ENCODE results near the gene SHISA6.

Gene SHISA6

GRCh38 chr17:11548398-11548797, 307.4 kb downstream of the SHISA6 start:
- no peak overlapping the region for H3K4me3 ChIP-seq
- no peak for TF ChIP-seq CTCF (IDR thresholded peaks at IDR 0.05)
- DNase-seq (ENCODE audit: low spot score): no peak
- H3K27ac ChIP-seq: no peak overlapping the region

- H3K27ac ChIP-seq: no peak overlapping the region
- no peak overlapping the region for H3K4me3 ChIP-seq
- DNase-seq (ENCODE audit: low spot score): no peak
- no peak for TF ChIP-seq CTCF (IDR thresholded peaks at IDR 0.05)
Observed at GRCh38 chr17:11550431-11550830, 309.4 kb downstream of the SHISA6 start.

GRCh38 chr17:11551442-11551841, 310.4 kb downstream of the SHISA6 start:
- Histone ChIP-seq H3K4me3 (no peak overlapping the region), H3K27ac (no peak overlapping the region)
- TF ChIP-seq CTCF (IDR thresholded peaks at IDR 0.05): no peak
- DNase-seq (ENCODE audit: low spot score): no peak

GRCh38 chr17:11553135-11553534, 312.1 kb downstream of the SHISA6 start:
- no peak overlapping the region for H3K27ac ChIP-seq
- no peak overlapping the region for H3K4me3 ChIP-seq
- TF ChIP-seq CTCF (IDR thresholded peaks at IDR 0.05): no peak
- no peak for DNase-seq (ENCODE audit: low spot score)

GRCh38 chr17:11554042-11554441, 313.0 kb downstream of the SHISA6 start:
- no peak for DNase-seq (ENCODE audit: low spot score)
- no peak overlapping the region for H3K4me3 ChIP-seq
- no peak for TF ChIP-seq CTCF (IDR thresholded peaks at IDR 0.05)
- no peak overlapping the region for H3K27ac ChIP-seq

- Histone ChIP-seq H3K4me3 (no peak overlapping the region), H3K27ac (no peak overlapping the region)
- TF ChIP-seq CTCF (IDR thresholded peaks at IDR 0.05): no peak
- DNase-seq (ENCODE audit: low spot score): no peak
Observed at GRCh38 chr17:11554542-11554941, 313.5 kb downstream of the SHISA6 start.

- no peak for TF ChIP-seq CTCF (IDR thresholded peaks at IDR 0.05)
- no peak for DNase-seq (ENCODE audit: low spot score)
- Histone ChIP-seq H3K4me3 (no peak overlapping the region), H3K27ac (no peak overlapping the region)
Observed at GRCh38 chr17:11555530-11555929, 314.5 kb downstream of the SHISA6 start.
